ENCODE data around the gene IMPG2.

The IMPG2 gene

DNA sequence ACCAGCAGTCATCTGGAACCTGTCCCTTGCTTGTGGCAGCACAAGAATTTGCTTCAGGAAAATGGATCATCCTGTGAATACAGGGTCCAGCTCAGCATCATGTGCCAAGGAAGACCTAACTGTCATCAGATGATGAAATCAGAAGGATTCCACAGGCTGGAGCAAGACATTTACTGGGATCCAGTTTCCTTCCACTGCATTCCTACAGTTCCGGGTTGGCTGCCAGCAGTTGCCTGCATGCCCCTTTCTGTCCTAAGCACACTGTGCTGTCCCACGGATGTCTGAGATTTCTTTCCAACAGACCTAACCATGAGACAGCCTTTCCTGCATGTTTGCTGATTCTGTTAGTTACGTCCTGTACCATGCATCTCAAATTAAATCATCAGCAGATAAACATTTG is 140.7 kb downstream of the IMPG2 start:
- DNase-seq: no peak

DNA sequence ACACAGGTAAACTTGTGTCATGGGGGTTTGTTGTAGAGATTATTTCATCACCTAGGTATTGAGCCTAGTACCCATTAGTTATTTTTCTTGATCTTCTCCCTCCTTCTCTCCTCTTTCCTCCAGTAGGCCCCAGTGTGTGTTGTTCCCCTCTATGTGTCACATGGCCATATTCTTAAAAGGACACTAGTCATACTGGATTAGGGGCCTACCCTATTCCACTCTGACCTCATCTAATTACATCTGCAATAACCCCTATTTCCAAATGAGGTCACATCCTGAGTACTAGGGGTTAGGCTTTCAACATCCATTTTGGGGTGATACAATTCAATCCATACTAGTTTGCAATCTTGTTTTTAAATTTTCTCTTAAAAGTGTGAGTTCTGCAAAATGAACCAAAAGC is 142.8 kb downstream of the IMPG2 start:
- no peak for DNase-seq

All from T-helper 2 cell (primary cell).